PC-9 (cell line): ENCODE results near the gene CUL9. TPM values are rescaled to one million over a fixed set of nuclear protein-coding genes. Genes with fewer than 3 reads are reported as not detected.
"Not testable (repeated sequence)": the region's sequence is repeated elsewhere in the genome, so short reads cannot be mapped to it uniquely, and the experiment has no call there.

ENCODE experiments used
- Bru-seq: library from RNA; stranded (reverse); fragments of 400-500 nt; gene quantifications from one replicate; lab custom pipeline; 2021; lab: Mats Ljungman, UMichigan
- BruChase-seq, 2 experiments: library from RNA; stranded (reverse); fragments of 400-500 nt; gene quantifications; one replicate each; lab custom pipeline; 2021; lab: Mats Ljungman, UMichigan
- BruUV-seq: library from RNA; stranded (reverse); fragments of 400-500 nt; replicated peaks from 2 replicates; lab custom pipeline; 2021; lab: Mats Ljungman, UMichigan
- CTCF ChIA-PET: fragments of 300-600 bp; sonication (Branson Sonifier 250); formaldehyde crosslinking; loops from one replicate; lab custom pipeline; 2022; ENCODE audit warnings: antibody characterized with exemption; lab: Charles Lee
- POLR2A ChIA-PET: fragments of 300-600 bp; sonication (Branson Sonifier 250); formaldehyde crosslinking; loops from one replicate; lab custom pipeline; 2022; ENCODE audit warnings: antibody characterized with exemption; ENCODE audit not compliant: unreplicated experiment; lab: Charles Lee
- DNase-seq, 2 experiments: peaks; one replicate each; pipeline versions ENCODE4 v3.0.0 to v3.0.0-alpha.2; 2015 to 2022; ENCODE audit warnings: mixed read lengths in 1 of 2
- H2AFZ ChIP-seq: fragments of 200-600 bp; sonication (generic); 2 replicates; pipeline ENCODE4 v1.8.1; 2017; ENCODE audit warnings: antibody characterized with exemption
- H3F3A ChIP-seq: fragments of 200-600 bp; sonication (generic); 2 replicates; pipeline ENCODE4 v1.8.1; 2017; ENCODE audit warnings: antibody characterized with exemption, mild to moderate bottlenecking, low read depth; ENCODE audit not compliant: insufficient read depth
- H3K27ac ChIP-seq: fragments of 200-600 bp; sonication (generic); 2 replicates; pipeline ENCODE4 v1.6.1; 2016; ENCODE audit warnings: mixed run types
- H3K27me3 ChIP-seq: fragments of 200-600 bp; sonication (generic); 2 replicates; pipeline ENCODE4 v1.6.1; 2016; ENCODE audit warnings: low read depth, mixed run types; ENCODE audit not compliant: insufficient read depth
- H3K36me3 ChIP-seq: fragments of 200-600 bp; sonication (generic); 2 replicates; pipeline ENCODE4 v1.6.1; 2016; ENCODE audit warnings: low read depth, mixed run types
- H3K4me1 ChIP-seq: fragments of 200-600 bp; sonication (generic); replicated peaks from 2 replicates; pipeline ENCODE4 v1.6.1; 2016; ENCODE audit warnings: mixed run types; ENCODE audit not compliant: insufficient read depth
- H3K4me2 ChIP-seq: fragments of 200-600 bp; sonication (generic); 2 replicates; pipeline ENCODE4 v1.6.1; 2017; ENCODE audit warnings: mixed run types
- H3K4me3 ChIP-seq: fragments of 200-600 bp; sonication (generic); 2 replicates; pipeline ENCODE4 v1.6.1; 2016; ENCODE audit warnings: mixed run types
- H3K79me2 ChIP-seq: fragments of 200-600 bp; sonication (generic); 2 replicates; pipeline ENCODE4 v1.6.1; 2017; ENCODE audit warnings: low read depth, mixed run types
- H3K9me2 ChIP-seq: fragments of 200-600 bp; sonication (generic); 2 replicates; pipeline ENCODE4 v1.8.1; 2017; ENCODE audit warnings: mild to moderate bottlenecking; ENCODE audit not compliant: insufficient read depth
- H3K9me3 ChIP-seq: fragments of 200-600 bp; sonication (generic); 2 replicates; pipeline ENCODE4 v1.8.1; 2016; ENCODE audit warnings: low read depth; ENCODE audit not compliant: insufficient read depth
- H4K20me1 ChIP-seq: fragments of 200-600 bp; sonication (generic); 2 replicates; pipeline ENCODE4 v1.8.1; 2017; ENCODE audit not compliant: insufficient read depth
- CTCF ChIP-seq: fragments of 200-600 bp; sonication (generic); conservative IDR thresholded peaks from 2 replicates; pipeline ENCODE4 v1.6.1; 2017; ENCODE audit warnings: mixed run types, antibody characterized with exemption, mild to moderate bottlenecking, moderate library complexity
- EZH2 ChIP-seq: fragments of 200-600 bp; sonication (generic); IDR thresholded peaks from 2 replicates; pipeline ENCODE4 v1.8.0; 2017; ENCODE audit warnings: antibody characterized with exemption, low read depth
- intact Hi-C: fragments of 100-400 bp; cut with micrococcal nuclease; formaldehyde crosslinking; loops from one replicate; pipeline ENCODE4 v1.10.0; 2022; ENCODE audit not compliant: unreplicated experiment
- long read RNA-seq: library from polyadenylated mRNA; stranded (forward); transcript quantifications from one replicate; pipeline ENCODE4 v2.0.0, GENCODE V29; 2022
- total RNA-seq: library from RNA; stranded (reverse); gene quantifications from 2 replicates; pipeline ENCODE4 v1.2.3, GENCODE V29; 2021

CUL9 gene
- total RNA-seq (52.8 and 71.6 TPM in 2 replicates), Bru-seq, nascent RNA (percentile 61 among the genes with signal in this experiment), BruChase-seq, experiment 1, labeled RNA remaining after a 2-hour chase (percentile 77 among the genes with signal in this experiment), BruChase-seq, experiment 2, labeled RNA remaining after a 6-hour chase (percentile 76 among the genes with signal in this experiment)
- long read RNA-seq, full-length matches to known transcripts: 4 of 35 reads
- long read RNA-seq, partial matches to known transcripts: 21 of 35 reads
- long read RNA-seq, other reads (novel, unspliced or antisense): 10 of 35 reads

- ChIA-PET POLR2A (interaction anchor here (0.6 to 0.7 kb wide), 6 partner anchors 33 to 276 kb away, joined by 3 to 19 read pairs (median 4); partner anchors contain the start of gene MRPL2), CTCF (interaction anchor here (1.1 kb wide), 1 partner anchor 12 kb away, joined by 3 read pairs; no protein-coding TSS in a partner anchor)
- TF ChIP-seq CTCF: no peak
- TF ChIP-seq EZH2: no peak
- no TSS peak for BruUV-seq
- intact Hi-C loops: no loop called here
- Histone ChIP-seq H3K4me1 (peaks cover 18% of the 10 kb centered on the region), H3K4me2 (peak within 1 kb of the TSS; percentile 95), H3K9me3 (no peaks in the 10 kb centered on the region), H3K36me3 (no peaks in the 10 kb centered on the region), H4K20me1 (no peaks in the 10 kb centered on the region), H2AFZ (peak within 1 kb of the TSS; percentile 84), H3K27ac (peak within 1 kb of the TSS; percentile 52), H3K27me3 (no peaks in the 10 kb centered on the region), H3F3A (peaks cover 21% of the 10 kb centered on the region; the same call in 1 of the 2 replicates), H3K4me3 (peak within 1 kb of the TSS; percentile 72), H3K9me2 (no peaks in the 10 kb centered on the region), H3K79me2 (no peaks in the 10 kb centered on the region)
- DNase-seq: peak; percentile 43 to 77
Observed at GRCh38 chr6:43181942-43182860, at the start of gene CUL9. Gene CUL9 (plus strand): TSS chr6:43182196. CDS start chr6:43184311, 2,115 bp downstream.

DNA sequence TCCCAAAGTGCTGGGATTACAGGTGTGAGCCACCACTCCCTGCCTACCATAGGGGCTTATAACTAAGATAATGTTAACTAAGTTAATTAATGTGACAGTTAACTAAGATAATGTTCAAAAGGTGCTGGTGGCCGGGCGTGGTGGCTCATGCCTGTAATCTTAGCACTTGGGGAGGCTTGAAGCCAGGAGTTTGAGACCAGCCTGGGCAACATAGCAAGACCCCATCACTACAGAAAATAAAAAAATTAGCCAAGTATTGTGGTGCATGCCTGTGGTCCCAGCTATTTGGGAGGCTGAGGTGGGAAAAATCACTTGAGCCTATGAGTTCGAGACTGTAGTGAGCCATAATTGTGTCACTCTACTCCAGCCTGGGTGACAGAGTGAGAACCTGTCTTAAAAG, 43.7 kb upstream of the CUL9 start:
- Histone ChIP-seq H3K4me3 (no peak overlapping the region), H3K27me3 (no peaks in the 10 kb centered on the region), H3K4me2 (no peak overlapping the region), H3K36me3 (no peaks in the 10 kb centered on the region), H4K20me1 (no peaks in the 10 kb centered on the region), H3K79me2 (no peaks in the 10 kb centered on the region), H3K9me2 (no peaks in the 10 kb centered on the region), H2AFZ (no peak overlapping the region), H3K27ac (no peak overlapping the region), H3F3A (peaks cover 6% of the 10 kb centered on the region; the same call in 1 of the 2 replicates), H3K4me1 (no peaks in the 10 kb centered on the region), H3K9me3 (no peaks in the 10 kb centered on the region)
- intact Hi-C loops: no loop called here
- no TSS peak for BruUV-seq
- no peak for DNase-seq
- POLR2A ChIA-PET: no interaction called here
- CTCF ChIA-PET: no interaction called here
- TF ChIP-seq EZH2: no peak
- TF ChIP-seq CTCF: no peak

DNA sequence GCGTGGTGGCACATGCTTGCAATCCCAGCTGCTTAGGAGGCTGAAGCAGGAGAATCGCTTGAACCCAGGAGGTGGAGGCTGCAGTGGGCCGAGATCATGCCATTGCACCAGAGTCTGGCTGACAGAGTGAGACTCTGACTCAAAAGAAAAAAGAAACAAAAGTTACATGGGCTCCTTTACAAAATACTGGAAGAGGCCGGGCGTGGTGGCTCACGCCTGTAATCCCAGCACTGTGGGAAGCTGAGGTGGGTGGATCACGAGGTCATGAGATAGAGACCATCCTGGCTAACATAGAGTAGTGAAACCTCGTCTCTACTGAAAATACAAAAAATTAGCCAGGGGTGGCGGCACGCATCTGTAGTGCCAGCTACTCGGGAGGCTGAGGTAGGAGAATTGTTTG, 42.0 kb upstream of the CUL9 start:
- H3K4me3 ChIP-seq, H3K9me2 ChIP-seq, DNase-seq, H2AFZ ChIP-seq, CTCF ChIA-PET, H3K79me2 ChIP-seq, H3K4me2 ChIP-seq, H3F3A ChIP-seq, H3K27ac ChIP-seq, BruUV-seq, H3K9me3 ChIP-seq, H3K4me1 ChIP-seq, H3K36me3 ChIP-seq, H3K27me3 ChIP-seq, H4K20me1 ChIP-seq: not testable (repeated sequence)
- POLR2A ChIA-PET: interaction anchor here (0.6 kb wide), 1 partner anchor 1226 kb away, joined by 6 read pairs; no protein-coding TSS in a partner anchor
- intact Hi-C loops: loop anchor here (5.0 kb wide), 1 partner anchor 128 kb away; the partner anchor contains the start of genes KLHDC3 and MEA1
